Measurements from ENCODE around the gene PDIA4. TPM values are rescaled to one million over a fixed set of nuclear protein-coding genes. Genes with fewer than 3 reads are reported as not detected.
"Not testable (repeated sequence)": the region's sequence is repeated elsewhere in the genome, so short reads cannot be mapped to it uniquely, and the experiment has no call there.

PDIA4 gene, protein sequence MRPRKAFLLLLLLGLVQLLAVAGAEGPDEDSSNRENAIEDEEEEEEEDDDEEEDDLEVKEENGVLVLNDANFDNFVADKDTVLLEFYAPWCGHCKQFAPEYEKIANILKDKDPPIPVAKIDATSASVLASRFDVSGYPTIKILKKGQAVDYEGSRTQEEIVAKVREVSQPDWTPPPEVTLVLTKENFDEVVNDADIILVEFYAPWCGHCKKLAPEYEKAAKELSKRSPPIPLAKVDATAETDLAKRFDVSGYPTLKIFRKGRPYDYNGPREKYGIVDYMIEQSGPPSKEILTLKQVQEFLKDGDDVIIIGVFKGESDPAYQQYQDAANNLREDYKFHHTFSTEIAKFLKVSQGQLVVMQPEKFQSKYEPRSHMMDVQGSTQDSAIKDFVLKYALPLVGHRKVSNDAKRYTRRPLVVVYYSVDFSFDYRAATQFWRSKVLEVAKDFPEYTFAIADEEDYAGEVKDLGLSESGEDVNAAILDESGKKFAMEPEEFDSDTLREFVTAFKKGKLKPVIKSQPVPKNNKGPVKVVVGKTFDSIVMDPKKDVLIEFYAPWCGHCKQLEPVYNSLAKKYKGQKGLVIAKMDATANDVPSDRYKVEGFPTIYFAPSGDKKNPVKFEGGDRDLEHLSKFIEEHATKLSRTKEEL
- 10 to 100 TPM; 27.3 to 63.6 (median 49.0) TPM for polyA plus RNA-seq

DNA sequence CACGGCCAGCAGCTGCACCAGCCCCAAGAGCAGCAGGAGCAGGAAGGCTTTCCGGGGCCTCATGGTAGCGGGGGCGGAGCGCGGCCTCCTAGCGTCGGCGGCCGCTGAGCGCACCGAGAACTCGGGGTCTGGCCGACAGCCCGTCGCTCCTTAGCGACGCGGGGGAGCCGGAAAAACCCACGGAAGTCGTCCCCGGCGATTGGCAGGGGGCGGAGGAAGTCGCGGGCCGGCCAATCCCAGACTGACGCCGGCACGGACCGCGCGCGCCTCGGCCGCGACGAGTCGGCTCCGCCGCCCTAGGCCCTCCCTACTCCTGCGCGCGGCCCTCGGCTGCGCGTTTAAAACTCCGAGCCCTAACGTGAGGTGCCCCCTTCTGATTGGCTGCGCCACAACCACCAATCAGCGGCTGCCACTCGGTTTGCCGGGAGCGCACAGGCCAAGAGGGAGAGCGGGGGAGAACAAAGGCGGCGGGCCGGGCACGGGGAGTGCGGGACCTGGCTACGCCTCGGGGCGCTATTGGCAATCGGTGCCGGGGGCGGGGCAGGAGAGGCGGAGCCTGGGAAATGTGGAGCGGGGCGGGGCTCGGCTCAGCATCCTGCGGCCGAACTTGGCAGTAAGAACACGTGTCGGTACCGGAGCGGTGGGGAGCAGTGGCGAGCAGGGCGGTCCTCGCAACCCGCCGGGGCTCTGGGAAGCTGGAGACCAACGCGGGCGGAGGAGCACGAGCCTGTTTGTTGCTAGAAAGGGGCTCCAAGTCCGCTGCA lies at the start of gene PDIA4:
Gene PDIA4 (minus strand): TSS at position 160 of the 764 bp plus-strand sequence. CDS start 97 bp downstream, at position 63.
- 0 to 1% (median 1%) methylated on average over 78 to 87 of the region's 87 CpGs for WGBS, 3 donors
- peak within 1 kb of the TSS; percentile 6 for H3K27ac ChIP-seq (ENCODE audit: low read depth, low read length)

DNA sequence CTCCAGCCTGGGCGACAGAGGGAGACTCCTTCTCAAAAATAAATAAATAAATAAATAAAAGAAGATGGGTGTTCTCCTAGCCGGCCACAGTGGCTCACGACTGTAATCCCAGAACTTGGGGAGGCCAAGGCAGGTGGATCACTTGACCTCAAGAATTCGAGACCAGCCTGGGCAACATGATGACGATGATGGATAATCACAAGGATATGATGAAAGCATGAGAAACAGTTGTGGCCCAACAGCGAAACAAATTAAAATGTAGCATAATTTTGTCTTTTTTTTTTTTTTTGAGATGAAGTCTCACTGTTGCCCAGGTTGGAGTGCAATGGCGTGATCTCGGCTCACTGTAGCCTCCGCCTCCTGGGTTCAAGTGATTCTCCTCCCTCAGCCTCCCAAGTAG lies 49.3 kb upstream of the PDIA4 start:
- no peak overlapping the region for H3K27ac ChIP-seq (ENCODE audit: low read depth, low read length)
- 86 to 88% (median 87%) methylated on average over 9 of the region's 9 CpGs for WGBS, 3 donors

DNA sequence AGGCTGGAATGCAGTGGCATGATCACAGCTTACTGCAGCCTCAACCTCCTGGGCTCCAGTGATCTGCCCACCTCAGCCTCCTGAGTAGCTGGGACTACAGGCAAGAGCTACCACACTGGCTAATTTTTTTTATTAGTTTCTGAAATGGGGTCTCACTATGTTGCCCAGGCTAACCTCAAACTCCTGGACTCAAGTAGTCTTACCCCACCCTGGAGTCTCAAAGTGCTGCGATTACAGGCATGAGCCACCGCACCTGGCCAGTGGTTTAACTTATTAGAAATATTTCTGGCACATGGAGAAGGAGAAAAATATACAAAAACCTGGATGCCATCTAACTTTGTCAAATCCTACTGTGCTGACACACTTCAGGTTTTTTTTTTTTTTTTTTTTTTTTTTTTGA lies 47.0 kb upstream of the PDIA4 start:
- 99 to 100% (median 100%) methylated on average over 2 of the region's 2 CpGs for WGBS, 3 donors
- no peak overlapping the region for H3K27ac ChIP-seq (ENCODE audit: low read depth, low read length)

DNA sequence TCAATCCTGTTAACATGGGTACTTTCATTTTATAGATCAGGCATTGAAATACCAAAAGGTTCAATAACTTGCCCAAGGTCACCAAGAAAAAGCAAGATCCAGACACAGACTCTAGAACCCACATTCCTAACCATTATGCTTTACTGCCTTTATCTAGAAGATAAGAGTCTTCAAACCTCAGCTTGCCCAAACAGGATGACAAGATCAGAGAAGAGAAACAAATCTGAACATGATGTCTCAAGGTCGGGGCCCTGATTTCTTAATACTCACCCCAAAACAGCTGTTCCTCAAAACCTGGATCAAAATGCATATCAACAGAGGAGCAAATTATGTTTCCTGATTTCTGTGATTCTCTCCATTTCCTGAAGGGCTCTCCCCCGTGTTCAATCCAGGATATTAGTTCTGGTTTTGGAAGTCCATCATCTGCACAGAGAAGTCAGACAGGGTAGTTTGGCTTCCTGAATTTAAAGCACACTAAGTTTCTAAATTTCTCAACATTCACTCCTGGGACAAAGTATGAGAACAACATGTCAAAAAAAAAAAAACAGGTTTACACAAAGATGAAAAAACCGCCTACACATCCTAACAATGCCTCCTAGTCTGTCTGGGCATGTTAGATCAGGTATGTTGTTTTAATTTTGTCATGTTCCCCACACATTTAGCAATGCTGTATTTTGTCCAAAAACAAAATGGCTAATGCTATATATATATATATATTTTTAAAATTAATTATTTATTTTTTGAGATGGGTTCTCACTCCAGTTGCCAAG lies 46.0 kb upstream of the PDIA4 start:
- H3K27ac ChIP-seq (ENCODE audit: low read depth, low read length): no peak overlapping the region
- WGBS, 3 donors: 61 to 90% (median 70%) methylated on average over 3 of the region's 3 CpGs

DNA sequence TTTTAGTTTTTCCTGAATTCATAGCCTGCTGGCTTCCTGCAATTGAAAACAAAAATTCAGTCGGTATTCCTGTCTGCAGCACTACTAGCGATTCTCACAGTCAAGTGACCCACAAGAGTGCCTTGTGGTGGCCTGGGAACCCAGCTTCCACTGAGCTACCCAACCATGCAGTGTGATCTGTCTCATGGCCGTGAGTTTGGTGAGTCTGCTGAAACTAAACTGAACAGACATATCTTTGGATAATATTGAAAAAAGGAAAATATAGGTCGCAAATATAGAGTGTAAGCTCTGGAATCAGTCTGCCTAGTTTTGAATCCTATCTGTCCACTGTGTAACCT lies 44.1 kb upstream of the PDIA4 start:
- 81 to 92% (median 84%) methylated on average over 4 of the region's 4 CpGs for WGBS, 3 donors
- no peak overlapping the region for H3K27ac ChIP-seq (ENCODE audit: low read depth, low read length)

DNA sequence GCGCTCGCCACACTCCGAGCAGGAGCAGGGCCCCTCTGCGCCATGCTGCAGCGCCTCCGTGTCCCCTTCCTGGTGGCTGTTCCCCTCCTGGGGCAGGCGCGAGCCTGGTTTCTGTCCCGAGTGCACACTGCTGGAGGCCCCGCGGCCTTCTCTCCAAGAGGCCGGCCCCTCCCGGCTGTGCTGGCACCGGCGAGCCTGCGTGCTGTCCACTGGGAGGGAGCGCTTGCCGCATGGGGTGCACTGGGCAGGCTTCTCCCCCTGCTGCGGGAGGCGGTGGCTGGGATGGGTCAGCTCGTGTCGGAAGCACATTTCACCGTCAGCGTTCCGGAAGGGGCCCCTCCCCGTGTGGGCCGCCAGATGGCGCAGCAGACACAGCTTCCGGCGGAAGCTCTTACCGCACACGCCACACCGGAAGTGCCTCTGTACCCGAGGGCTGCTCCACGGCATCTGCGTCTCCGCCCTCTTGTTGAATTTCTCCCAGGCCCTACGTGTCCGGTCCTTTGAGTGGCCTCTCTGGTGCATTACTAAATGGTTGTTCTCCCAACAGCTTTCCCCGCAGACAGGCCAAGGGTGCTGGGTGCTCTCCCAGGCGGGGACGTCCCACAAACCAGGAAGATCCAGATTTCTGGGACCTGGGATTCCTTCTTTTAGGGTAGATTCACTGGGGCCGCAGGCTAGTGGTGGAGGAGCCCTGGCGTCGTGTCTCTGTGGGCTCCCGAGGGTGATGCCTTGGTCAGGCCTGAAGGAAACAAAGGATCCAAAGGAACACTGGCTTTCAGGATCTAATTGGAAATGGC lies 43.5 kb upstream of the PDIA4 start:
- 65 to 83% (median 67%) methylated on average over 45 to 46 of the region's 46 CpGs for WGBS, 3 donors
- no peak overlapping the region for H3K27ac ChIP-seq (ENCODE audit: low read depth, low read length)

DNA sequence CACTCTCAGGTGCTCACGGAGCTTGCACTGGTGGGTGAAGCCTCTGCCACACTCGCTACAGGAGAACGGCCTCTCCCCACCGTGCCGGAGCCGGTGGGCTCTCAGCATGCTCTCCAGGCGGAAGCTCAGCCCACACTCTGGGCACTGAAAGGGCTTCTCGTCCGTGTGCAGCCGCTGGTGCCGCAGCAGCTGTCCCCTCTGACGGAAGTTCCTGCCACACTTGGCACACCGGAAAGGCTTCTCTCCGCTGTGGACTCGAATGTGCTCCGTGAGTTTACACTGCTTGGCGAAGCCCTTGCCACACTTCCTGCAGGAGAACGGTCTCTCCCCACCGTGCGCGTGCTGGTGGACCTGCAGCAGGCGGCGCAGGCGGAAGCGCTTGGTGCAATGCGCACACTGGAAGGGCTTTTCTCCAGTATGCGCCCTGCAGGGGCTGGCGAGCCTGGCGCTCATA lies 42.9 kb upstream of the PDIA4 start:
- 84 to 97% (median 85%) methylated on average over 28 to 29 of the region's 29 CpGs for WGBS, 3 donors
- H3K27ac ChIP-seq (ENCODE audit: low read depth, low read length): no peak overlapping the region

DNA sequence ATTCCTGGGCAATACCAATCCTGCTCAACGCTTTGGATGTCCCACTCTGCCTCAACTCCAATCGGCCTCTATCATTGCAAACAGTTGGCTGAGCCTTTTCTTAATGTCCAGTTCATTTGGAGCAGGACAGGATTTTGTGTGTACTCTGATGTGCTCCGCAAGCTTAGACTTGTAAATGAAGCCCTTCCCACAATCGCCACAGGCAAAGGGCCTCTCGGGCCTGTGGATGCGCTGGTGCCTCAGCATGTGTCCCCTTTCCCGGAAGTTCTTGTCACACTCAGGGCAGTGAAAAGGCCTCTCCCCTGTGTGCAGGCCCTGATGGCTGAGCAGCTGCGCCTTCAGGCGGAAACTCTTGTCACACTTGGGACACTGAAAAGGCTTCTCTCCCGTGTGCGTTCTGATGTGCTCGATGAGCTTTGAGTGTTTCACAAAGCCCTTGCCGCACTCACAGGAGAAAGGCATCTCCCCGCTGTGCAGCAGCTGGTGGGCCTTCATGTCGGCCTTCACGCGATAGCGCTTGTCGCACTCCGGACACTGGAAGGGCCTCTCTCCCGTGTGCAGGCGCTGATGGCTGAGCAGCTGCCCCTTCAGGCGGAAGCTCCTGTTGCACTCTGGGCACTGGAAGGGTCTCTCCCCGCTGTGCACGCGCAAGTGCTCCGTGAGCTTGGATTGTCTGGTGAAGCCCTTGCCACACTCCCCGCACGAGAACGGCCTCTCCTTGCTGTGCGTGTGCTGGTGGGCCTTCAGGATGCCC lies 42.2 kb upstream of the PDIA4 start:
- no peak overlapping the region for H3K27ac ChIP-seq (ENCODE audit: low read depth, low read length)
- 93 to 95% (median 94%) methylated on average over 31 of the region's 31 CpGs for WGBS, 3 donors

DNA sequence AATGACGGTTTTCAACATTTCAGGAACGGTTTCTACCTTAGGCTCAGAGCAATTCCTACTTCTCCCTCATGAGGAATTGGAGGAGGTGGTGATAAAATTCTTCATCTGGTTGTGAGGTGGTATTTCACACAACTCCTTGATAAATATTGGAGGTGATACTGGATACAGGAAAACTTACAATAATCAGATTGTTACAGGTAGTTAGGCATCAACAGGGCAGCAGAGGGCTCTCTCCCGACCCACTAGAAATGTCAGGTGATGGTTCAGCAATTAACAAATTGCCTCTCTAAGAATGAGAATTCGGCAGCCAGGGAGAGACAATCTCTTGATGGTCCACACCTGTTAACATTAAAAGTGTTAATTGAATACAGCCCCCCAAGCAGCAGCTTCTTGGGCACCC lies 39.6 kb upstream of the PDIA4 start:
- no peak overlapping the region for H3K27ac ChIP-seq (ENCODE audit: low read depth, low read length)
- WGBS, 3 donors: 62 to 77% (median 71%) methylated on average over 4 of the region's 4 CpGs

DNA sequence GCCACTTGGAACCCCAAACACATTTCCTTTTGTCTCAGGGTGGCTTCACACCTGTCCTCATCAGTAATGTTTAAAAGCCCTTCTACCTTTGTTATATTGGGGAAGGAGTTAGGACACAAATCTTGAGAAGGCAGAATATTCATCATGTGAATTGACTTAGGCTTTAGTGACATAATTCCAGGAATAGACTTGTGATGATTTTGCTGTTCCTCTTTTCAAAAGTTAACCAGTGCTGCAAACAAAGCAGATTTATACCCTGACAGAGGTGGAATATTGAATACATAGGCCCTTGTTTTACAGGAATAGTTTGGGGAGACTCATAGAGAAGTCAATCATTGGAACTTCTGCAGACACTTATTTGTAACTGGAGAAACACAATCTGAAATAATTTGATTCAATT lies 35.2 kb upstream of the PDIA4 start:
- H3K27ac ChIP-seq (ENCODE audit: low read depth, low read length): no peak overlapping the region

DNA sequence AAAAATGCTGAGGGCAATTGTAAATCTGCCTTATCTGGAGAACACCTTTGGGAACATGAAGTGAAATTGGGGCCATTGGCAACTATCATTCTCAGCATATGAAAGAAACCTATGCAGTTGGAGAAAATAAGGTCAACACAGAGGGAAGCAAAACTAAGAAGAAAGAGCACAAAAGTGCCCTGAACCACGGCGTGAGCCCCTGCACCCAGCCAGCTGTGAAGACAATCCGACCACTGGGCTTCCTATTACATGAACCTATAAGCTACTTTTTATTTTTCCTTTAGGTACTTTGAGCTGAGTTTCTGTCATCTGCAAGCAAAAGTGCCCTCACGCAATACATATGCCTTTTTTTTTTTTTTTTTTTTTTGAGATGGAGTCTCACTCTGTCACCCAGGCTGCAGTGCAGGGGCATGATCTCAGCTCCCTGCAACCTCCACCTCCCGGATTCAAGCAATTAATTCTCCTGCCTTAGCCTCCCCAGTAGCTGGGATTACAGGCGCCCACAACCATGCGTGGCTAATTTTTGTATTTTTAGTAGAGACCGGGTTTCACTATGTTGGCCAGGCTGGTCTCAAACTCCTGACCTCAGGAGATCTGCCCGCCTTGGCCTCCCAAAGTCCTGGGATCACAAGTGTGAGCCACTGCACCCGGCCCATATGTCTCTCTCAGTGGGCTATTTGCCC lies 34.1 kb upstream of the PDIA4 start:
- H3K27ac ChIP-seq (ENCODE audit: low read depth, low read length): not testable (repeated sequence)
- 82 to 92% (median 90%) methylated on average over 10 of the region's 10 CpGs for WGBS, 3 donors

DNA sequence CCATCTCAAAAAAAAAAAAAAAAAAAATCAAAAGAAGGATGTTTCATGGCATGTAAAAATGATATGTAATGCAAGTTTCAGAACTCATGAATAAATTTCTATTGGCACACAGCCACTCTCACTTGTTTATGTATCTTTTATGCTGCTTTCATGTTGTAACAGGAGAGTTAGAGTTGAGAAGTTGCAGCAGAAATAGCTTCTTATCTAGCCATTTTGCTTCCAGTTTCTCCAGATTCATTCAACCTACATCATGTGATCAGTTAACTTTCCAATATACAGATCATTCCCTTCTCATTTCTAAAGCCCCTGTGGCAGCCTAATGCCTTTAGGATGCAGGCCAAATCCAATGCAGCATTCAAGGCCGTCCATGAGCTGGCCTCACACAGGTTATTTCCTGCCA lies 31.9 kb upstream of the PDIA4 start:
- WGBS, 3 donors: 15 to 42% (median 40%) methylated on average over 1 of the region's 1 CpG
- no peak overlapping the region for H3K27ac ChIP-seq (ENCODE audit: low read depth, low read length)

DNA sequence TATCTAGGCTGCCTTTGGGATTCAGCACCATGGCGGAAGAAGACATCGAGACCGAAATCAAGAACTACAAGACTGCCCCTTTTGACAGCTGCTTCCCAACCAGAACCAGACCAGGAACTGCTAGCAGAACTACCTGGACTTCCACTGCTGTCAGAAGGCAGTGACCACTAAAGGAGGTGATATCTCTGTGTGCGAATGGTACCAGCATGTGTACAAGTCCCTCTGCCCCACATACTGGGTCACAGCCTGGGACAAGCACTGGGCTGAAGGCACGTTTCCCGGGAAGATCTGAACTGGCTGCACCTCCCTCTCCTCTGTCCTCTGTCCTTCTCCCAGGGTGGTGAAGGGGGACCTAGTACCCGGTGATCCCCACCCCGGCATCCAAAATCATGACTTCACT lies 25.6 kb upstream of the PDIA4 start:
- no peak overlapping the region for H3K27ac ChIP-seq (ENCODE audit: low read depth, low read length)
- 83 to 95% (median 93%) methylated on average over 8 of the region's 8 CpGs for WGBS, 3 donors

DNA sequence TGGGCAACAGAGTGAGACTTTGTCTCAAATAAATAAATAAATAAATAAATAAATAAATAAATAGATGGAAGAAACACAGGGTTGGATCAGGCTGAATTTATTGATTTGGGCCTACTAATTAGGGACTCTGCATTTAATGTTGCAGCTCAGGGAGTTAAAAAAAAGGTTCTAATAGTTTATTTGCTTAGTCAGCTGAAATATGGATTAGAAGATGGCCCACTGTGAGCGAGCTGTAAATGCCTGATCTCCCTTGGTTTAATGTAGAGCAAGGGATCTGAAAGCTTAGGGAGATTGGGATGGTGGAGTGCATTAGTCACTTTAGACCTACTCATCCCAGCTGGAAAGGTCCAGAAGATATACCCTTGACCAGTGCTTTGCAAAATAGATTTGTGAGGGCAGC lies 25.1 kb upstream of the PDIA4 start:
- no peak overlapping the region for H3K27ac ChIP-seq (ENCODE audit: low read depth, low read length)
- 80 to 96% (median 96%) methylated on average over 1 of the region's 1 CpG for WGBS, 3 donors

DNA sequence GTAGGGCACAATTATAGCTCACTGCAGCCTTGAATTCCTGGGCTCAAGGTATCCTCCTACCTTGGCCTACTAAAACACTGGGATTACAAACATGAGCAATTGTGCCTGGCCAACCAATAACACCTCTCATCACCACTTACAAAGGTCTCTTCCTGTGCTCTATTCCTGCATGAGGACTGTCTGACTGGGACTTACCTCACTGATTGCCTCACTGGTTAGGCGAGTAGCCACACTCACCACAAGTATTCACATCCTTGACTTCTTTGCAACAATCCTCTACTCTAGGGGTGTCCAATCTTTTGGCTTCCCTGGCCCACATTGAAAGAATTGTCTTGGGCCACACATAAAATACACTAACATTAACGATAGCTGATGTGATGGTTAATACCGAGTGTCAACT lies 22.6 kb upstream of the PDIA4 start:
- WGBS, 3 donors: 90 to 92% (median 90%) methylated on average over 3 of the region's 3 CpGs
- H3K27ac ChIP-seq (ENCODE audit: low read depth, low read length): no peak overlapping the region

DNA sequence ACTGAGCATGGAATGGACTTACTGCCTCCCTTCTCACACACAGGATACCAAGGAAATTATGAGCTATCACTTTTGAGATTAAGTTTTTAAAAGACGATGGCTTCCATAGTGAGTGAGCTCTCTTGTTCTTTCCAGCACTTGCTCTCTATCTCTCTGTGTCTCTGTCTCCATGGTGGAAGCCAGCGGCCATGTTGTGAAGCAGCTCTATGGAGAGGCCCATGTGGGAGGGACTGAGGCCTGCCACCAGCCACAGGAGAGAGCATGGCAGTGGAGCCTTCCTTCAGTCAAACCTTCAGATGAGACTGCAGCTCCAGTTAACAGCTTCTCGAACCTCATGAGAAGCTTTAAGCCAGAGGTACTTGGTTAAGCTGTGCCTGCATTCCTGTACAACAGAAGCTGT lies 20.5 kb upstream of the PDIA4 start:
- WGBS, 3 donors: 63 to 82% (median 81%) methylated on average over 3 of the region's 3 CpGs
- no peak overlapping the region for H3K27ac ChIP-seq (ENCODE audit: low read depth, low read length)

DNA sequence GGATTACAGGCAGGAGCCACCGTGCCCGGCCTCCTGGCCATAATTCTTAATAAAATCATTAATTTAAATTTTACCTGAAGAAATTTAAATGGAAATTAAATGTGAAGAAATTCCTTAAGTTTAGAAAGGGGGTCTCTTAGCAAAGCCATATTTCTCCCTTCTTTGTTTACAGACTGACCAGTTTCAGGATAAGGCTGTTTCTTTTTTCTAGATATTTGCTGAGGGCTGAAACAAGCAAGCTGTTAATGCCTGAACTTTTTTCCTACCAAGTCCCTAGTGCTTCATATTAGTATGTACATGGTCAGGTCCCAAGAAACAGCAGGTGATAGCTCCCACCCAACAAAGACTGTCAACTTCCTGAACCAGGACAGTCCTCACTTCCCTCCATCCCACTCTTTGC lies 18.1 kb upstream of the PDIA4 start:
- WGBS, 3 donors: 94 to 98% (median 96%) methylated on average over 2 of the region's 2 CpGs
- H3K27ac ChIP-seq (ENCODE audit: low read depth, low read length): no peak overlapping the region
